GM21786 (cell line): Measurements from ENCODE around the gene SGIP1.
A peak's percentile ranks its signal among the peaks of the same experiment; 100 is the strongest.

Experiments
- ATAC-seq: cut with Tn5 transposase; IDR thresholded peaks from one replicate; pipeline ENCODE4 v1.9.1; 2021; ENCODE audit not compliant: unreplicated experiment

SGIP1 gene

DNA sequence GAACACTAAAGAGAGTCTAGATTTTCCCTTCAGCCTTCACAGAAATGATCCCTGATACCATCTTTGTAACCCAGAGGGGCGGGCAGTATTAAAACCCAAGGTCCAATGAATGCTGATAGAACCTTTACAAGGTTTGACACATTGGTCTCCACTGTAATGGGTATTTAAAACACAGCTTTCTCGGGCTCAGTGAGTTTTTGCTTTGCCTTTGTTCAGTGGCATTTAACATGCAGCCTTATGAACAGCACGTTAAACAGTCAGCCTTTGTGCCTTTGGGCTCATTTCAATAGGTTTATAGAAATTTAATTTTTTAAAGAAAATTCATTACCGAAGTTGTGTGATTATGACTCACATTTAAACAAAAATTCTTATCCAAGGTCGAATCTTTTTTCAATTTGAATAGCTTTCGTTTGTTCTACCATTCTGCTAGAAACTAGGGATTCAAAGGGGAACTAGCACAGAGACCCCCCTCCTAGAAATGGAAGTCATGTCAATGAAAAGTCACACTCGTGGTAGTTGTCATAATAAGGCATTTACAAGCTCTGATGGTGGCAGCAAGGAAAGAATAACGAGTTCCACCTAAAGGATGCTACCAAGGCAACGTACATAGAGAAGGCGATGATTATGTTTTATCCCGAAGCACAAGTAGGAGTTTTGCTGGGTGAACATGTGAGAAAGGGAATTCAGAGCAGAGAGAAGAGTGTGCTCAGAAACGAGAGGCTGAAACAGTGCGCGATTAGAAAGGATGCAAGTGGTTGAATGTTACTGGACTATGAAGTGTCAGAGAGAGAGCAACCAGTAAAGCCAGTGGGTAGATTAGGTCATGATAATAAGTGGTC is 66.2 kb downstream of the SGIP1 start:
- no peak for ATAC-seq

DNA sequence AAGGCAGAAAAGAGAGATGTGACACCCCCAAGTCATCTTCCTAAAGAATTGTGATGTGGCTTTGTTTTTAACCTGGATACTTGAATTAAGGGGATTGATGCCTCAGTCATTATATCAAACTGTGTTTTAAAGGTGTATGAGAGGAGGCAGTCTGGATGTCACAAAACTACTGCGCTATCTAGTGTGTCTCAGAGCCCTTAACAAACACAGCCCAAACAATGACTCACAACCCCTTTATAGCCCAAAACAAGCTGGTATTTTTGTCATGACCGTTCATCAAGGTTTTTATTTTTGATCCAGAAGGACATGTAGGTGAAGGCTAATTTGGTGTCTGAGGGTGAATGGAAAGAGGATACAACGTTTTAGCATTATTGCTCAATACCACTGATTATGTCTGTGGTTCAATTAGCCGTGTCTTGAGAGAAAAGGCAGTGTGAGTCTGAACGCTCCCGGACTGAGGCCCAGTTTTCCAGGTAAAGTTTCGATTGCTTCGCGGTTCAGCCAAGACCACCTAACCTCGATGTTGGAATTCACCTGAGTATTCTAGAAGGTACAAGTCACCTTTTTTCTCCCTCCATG is 71.6 kb downstream of the SGIP1 start:
- ATAC-seq = no peak

GRCh38 chr1:66606362-66607065 is 72.6 kb downstream of the SGIP1 start:
- ATAC-seq = no peak

DNA sequence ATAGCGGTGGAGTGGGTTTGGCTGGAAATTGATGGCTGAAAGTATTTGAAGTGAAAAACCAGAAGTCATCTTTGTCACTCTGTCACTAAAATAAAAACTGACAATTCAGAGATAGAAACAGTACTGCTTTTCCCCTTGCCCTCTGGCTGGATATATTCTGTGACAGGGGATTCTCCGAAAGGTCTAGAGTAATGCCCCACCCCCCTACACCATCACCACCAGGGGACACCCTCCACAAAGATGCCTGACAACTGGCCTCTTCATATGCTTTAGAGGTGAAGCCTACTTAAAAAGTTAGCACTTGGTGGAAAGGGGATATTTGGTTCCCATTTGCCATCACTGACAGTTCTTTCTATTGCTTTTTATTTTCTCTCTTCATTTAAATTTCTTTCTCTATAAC is 73.5 kb downstream of the SGIP1 start:
- no peak for ATAC-seq

DNA sequence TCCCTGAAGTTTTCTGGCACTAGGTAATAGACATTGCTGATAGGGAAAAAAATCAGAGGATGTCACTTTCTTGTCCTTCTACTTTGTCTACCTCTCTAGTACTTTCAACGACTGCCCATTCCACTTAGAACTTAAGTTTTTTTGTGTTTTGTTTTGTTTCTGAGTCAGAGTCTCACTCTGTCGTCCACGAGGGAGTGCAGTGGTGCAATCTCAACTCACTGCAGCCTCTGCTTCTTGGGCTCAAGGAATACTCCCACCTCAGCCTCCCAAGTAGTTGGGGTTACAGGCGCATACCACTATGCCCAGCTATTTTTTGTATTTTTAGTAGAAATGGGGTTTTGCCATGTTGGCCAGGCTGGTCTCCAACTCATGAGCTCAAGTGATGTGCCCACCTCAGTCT is 79.2 kb downstream of the SGIP1 start:
- no peak for ATAC-seq

- ATAC-seq = no peak
Observed at GRCh38 chr1:66617362-66618184, 83.6 kb downstream of the SGIP1 start.

DNA sequence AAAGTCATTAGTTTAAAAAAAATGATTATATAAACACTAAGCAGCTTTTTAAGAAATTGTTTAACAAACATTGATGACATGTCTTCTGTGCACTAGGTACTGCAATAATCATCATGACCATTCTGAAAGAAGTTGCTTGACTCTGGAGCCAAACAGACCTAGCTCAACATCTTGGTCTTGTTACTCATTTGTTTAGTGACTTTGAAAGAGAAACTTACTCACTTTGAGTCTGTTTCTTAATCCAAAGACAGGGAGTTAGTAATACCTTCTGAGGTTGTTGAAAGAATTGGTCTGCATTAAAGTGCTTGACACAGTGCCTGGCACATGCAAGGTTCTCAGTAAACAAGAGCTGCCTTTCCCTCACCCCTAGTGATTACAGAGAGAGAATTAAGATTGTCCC is 84.4 kb downstream of the SGIP1 start:
- ATAC-seq = no peak

DNA sequence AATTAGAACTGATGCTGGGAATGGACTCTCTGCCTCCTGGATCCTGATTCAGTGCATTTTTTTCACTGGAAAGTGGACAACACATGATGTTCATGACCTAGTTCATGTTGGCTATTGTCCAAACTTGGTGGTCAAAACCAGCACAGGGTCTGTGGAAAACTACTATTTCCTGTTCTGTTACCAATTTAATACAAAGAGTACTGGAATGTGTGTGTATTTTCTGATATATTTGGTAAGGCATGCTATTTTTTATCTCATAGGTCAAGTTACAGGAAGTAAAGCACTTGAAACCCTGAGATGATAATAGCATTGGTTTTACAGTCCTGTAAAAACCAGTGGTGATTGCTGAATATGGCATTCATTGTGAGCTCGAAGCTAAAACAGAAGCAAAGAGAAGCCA is 89.9 kb downstream of the SGIP1 start:
- no peak for ATAC-seq

GRCh38 chr1:66624412-66625060 is 90.6 kb downstream of the SGIP1 start:
- ATAC-seq = no peak

GRCh38 chr1:66626261-66626660 is 92.3 kb downstream of the SGIP1 start:
- no peak for ATAC-seq

- ATAC-seq = no peak
Observed at GRCh38 chr1:66628926-66629325, 95.0 kb downstream of the SGIP1 start.

DNA sequence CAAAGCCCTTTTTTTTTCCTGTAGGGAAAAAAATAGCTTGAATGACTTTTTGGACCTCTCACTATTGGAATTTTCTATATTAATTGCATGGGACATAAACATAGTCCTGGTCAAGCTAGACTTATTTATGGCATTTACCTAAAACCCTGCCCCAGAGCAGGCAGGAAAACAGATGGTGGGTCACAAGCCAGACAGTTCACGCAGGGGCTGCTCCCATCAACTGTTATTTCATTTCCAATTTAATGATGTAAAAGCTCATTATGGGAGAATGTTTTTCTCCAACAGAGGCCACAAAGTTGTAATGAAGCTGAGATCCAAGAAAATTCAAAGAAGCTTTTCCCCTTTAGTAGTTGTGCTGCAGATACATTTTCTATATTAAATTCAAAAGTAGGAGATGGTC is 99.2 kb downstream of the SGIP1 start:
- no peak for ATAC-seq

DNA sequence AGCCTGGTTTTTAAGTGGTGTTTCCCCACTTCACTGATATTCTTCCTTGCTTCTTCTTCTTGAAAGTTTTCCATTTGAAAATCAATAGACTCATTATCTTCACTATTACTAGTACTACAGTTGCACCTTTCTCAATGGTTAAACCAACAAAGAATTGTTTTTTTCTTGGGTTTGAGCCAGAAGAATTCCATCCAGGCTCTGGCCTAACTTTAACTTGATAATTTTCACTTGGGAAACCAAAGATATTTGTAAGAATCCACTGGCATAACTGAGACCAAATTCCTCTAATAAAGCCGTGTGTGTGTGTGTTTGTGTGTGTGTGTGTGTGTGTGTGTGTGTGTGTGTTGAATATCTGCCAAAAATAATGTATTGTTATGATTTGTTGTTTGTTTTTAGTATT is 103.2 kb downstream of the SGIP1 start:
- no peak for ATAC-seq

DNA sequence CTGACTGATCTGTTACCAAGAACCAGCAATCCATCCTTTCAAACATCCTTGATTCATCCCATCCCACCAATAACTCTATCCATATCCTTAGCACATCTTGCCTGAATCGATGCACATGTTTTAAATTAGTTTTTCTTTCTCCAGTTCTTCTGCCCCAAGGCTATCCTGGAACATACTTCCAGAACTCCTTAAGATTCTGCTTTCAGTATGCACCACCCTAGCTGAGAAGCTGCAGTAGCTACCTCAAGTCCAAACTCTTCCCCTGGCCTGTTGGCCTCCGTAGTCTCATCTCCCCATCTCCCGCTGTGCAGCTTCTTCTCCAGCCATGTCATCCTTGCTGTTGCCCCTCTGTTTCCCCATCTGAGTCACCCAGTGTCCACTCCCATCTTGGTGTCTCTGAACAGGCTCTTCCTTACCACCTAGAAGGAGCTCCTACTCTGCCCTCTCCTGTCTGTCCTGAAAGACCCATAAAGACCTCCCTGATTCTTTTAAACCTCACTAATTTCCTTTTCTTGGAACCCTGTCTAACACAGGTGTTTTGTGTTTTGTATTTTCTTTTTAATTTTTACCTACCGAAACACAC is 108.0 kb downstream of the SGIP1 start:
- ATAC-seq = no peak

DNA sequence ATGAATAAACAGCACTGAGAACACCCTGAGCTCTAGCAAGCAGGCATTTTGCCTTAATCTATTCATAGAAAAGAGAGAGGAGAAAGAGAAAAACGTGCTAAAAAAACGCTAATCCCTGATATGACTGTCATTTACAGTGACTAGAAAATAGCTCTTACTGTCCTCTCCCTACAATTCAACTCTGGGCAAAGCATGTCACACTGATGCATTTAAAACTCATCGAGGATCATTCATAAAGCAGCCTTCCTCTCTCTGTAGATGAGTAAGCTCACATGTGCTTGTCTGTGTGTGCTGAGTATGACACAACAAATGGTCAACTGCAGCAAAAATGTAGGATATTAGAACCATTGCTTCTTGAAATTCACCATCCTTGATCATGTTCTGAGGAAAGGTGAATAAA is 109.0 kb downstream of the SGIP1 start:
- no peak for ATAC-seq

- no peak for ATAC-seq
Observed at GRCh38 chr1:66644331-66644730, 110.4 kb downstream of the SGIP1 start.

- ATAC-seq = peak; percentile 87
Observed at GRCh38 chr1:66648901-66649595, 115.1 kb downstream of the SGIP1 start.

DNA sequence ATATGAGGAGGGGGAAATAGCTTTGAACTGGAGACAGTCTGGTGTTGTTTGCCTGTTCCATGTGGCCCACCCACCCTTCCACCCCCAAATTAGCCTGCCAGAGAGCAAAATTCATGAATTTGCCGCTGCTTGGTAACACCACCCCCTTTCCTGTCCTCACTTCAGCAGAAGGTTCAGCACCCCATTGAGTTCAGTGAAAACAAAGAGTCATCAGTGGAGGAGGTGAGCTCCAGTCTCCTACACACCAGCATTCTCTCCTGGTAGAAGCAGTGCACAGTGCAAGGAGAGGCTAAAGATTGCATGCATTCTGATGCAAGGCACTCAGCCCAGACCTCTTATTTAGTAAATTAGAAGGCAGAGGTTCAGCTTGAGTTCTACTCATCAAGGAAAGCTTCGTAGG is 118.6 kb downstream of the SGIP1 start:
- no peak for ATAC-seq

DNA sequence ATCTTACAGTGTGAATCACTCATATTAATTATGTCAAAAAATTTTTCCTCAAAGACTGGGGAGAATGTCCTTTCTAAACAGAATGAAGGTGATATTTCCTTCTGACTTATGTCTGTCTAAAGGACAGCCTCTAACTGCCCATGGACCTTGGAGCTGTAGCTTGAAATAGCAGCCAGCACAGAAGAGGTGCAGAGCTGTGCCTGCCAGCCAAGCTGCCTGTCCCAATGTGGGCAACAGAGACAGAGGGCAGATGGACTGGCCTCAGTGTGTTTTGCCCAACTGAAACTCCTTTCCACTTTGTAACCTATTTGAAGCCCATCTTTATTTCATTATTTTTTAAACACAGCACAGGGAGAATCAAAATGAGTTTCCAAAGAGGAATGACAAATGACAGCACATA is 120.7 kb downstream of the SGIP1 start:
- no peak for ATAC-seq

DNA sequence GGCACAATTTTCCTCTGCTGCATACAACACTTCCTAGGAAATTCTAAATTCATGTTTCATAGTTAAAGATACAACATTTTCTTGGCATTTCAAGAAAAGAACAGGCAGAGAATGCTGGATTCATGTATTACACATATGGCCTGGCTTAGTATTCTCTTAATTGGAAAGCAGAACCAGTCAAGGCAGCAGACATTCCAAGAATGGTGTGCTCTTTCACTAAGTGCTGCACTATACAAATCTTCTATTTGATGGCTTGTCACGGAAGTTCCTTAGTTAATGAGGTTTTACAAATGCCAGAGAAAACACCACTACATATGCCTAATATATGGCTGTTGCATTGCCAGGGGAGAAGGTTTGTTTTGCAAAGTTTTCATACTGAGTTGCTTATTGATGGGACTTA is 137.5 kb downstream of the SGIP1 start:
- no peak for ATAC-seq
